ENCODE measurements around the gene HSD3B2.

- TF ChIP-seq HOXA7 (CRISPR knock-in tag; IDR thresholded peaks at IDR 0.05) (no peak), GATA4 (IDR thresholded peaks at IDR 0.05; ENCODE audit: borderline replicate concordance, low read depth) (no peak), NFYB (CRISPR knock-in tag; IDR thresholded peaks at IDR 0.05) (no peak), REST (IDR thresholded peaks at IDR 0.05; ENCODE audit: borderline replicate concordance in 1 of 2, low read depth in 1 of 2, low read length in 2 of 2) (no peak), EP300 (IDR thresholded peaks at IDR 0.05; ENCODE audit: low read depth in 2 of 2, low read length in 2 of 2) (no peak), EP300 (CRISPR knock-in tag; IDR thresholded peaks at IDR 0.05; ENCODE audit: borderline replicate concordance) (no peak), ZNF776 (CRISPR knock-in tag; IDR thresholded peaks at IDR 0.05) (no peak), NFIB (CRISPR knock-in tag; IDR thresholded peaks at IDR 0.05; ENCODE audit: borderline replicate concordance) (no peak), CTCF (CRISPR knock-in tag; IDR thresholded peaks at IDR 0.05) (no peak), POLR2A (IDR thresholded peaks at IDR 0.05; ENCODE audit: insufficient read depth in 1 of 2, low read depth in 2 of 2, low read length in 2 of 2) (no peak), NFYC (CRISPR knock-in tag; IDR thresholded peaks at IDR 0.05) (no peak), KAT2B (IDR thresholded peaks at IDR 0.05; ENCODE audit: borderline replicate concordance, low read depth, low read length) (no peak)
- TF ChIP-seq, protein P1, sequence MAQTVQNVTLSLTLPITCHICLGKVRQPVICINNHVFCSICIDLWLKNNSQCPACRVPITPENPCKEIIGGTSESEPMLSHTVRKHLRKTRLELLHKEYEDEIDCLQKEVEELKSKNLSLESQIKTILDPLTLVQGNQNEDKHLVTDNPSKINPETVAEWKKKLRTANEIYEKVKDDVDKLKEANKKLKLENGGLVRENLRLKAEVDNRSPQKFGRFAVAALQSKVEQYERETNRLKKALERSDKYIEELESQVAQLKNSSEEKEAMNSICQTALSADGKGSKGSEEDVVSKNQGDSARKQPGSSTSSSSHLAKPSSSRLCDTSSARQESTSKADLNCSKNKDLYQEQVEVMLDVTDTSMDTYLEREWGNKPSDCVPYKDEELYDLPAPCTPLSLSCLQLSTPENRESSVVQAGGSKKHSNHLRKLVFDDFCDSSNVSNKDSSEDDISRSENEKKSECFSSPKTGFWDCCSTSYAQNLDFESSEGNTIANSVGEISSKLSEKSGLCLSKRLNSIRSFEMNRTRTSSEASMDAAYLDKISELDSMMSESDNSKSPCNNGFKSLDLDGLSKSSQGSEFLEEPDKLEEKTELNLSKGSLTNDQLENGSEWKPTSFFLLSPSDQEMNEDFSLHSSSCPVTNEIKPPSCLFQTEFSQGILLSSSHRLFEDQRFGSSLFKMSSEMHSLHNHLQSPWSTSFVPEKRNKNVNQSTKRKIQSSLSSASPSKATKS (CRISPR knock-in tag; IDR thresholded peaks at IDR 0.05), result no peak
- TF ChIP-seq, protein P2, sequence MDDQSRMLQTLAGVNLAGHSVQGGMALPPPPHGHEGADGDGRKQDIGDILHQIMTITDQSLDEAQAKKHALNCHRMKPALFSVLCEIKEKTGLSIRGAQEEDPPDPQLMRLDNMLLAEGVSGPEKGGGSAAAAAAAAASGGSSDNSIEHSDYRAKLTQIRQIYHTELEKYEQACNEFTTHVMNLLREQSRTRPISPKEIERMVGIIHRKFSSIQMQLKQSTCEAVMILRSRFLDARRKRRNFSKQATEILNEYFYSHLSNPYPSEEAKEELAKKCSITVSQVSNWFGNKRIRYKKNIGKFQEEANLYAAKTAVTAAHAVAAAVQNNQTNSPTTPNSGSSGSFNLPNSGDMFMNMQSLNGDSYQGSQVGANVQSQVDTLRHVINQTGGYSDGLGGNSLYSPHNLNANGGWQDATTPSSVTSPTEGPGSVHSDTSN (CRISPR knock-in tag; IDR thresholded peaks at IDR 0.05; ENCODE audit: borderline replicate concordance), result no peak
- TF ChIP-seq, protein P3, sequence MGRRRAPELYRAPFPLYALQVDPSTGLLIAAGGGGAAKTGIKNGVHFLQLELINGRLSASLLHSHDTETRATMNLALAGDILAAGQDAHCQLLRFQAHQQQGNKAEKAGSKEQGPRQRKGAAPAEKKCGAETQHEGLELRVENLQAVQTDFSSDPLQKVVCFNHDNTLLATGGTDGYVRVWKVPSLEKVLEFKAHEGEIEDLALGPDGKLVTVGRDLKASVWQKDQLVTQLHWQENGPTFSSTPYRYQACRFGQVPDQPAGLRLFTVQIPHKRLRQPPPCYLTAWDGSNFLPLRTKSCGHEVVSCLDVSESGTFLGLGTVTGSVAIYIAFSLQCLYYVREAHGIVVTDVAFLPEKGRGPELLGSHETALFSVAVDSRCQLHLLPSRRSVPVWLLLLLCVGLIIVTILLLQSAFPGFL (CRISPR knock-in tag; IDR thresholded peaks at IDR 0.05), result no peak
Measured at GRCh38 chr1:119440721-119441307, 25.9 kb downstream of the HSD3B2 start.

All from HepG2 (cell line).